ENCODE measurements around the gene SPINK5. TPM values are rescaled to one million over a fixed set of nuclear protein-coding genes. Genes with fewer than 3 reads are reported as not detected.

Gene SPINK5
- total RNA-seq, 1 donor from 2014 or later: not detected

- DNase-seq (ENCODE audit: low read depth in 2 of 2): no peak
Observed at GRCh38 chr5:148176480-148176879, 112.7 kb downstream of the SPINK5 start.

- DNase-seq (ENCODE audit: low read depth in 2 of 2): no peak
Observed at GRCh38 chr5:148177207-148177606, 113.4 kb downstream of the SPINK5 start.

- DNase-seq (ENCODE audit: low read depth in 2 of 2): peak; percentile 71 to 81
Observed at GRCh38 chr5:148179234-148179824, 115.5 kb downstream of the SPINK5 start.

GRCh38 chr5:148186248-148187003, 122.6 kb downstream of the SPINK5 start:
- peak in 1 of 2 donors; percentile 82 for DNase-seq (ENCODE audit: low read depth in 2 of 2)

Other genes with a start within 250 kb of the SPINK5 start
- gene SPINK1, start 232.3 kb upstream of the SPINK5 start, total RNA-seq: not detected in 2 replicates
- gene SCGB3A2, start 185.3 kb upstream of the SPINK5 start, total RNA-seq: not detected in 2 replicates
- not detected in 2 replicates for gene C5orf46, start 157.4 kb upstream of the SPINK5 start, total RNA-seq
- gene SPINK14, start 104.6 kb downstream of the SPINK5 start, total RNA-seq: not detected in 2 replicates
- gene SPINK6, start 139.1 kb downstream of the SPINK5 start, total RNA-seq: not detected in 2 replicates
- not detected in 2 replicates for gene MARCOL, start 174.5 kb downstream of the SPINK5 start, total RNA-seq
- not detected in 2 replicates for gene SPINK13, start 204.8 kb downstream of the SPINK5 start, total RNA-seq
- not detected in 2 replicates for gene SPINK7, start 248.4 kb downstream of the SPINK5 start, total RNA-seq

Data from dermis microvascular lymphatic vessel endothelial cell (primary cell).